T-helper 22 cell (primary cell): Measurements from ENCODE around the gene C7orf57.
"Not testable (repeated sequence)": the region's sequence is repeated elsewhere in the genome, so short reads cannot be mapped to it uniquely, and the experiment has no call there.

ENCODE experiments used
- DNase-seq: peaks from one replicate; pipeline ENCODE4 v3.0.0-alpha.2; 2020; ENCODE audit warnings: low read depth

C7orf57 gene

DNA sequence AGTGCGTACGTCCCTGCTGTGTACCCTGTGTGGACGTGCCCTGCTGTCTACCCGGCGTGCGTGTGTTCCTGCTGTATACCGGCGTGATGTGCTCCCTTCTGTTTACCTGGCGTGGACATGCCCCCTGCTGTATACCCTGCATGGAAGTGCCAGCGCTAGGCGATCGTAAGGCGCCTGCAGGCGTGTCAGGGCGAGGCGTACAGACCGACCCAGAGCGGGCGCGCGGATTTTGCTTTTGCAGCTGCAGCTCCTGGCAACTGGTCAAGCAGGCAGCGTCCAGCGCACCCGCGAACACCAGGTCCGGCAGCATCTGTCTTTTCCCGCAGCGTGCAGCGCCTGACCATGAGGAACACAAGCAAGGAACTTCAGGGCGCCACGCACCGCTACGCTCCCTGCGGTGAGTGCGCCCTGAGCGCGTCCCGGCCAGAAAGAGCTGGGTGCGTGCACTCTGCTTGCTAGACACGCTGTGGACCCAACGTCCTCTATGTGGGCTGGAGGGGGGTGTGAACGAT is 680 bp downstream of the C7orf57 start:
- DNase-seq = no peak

DNA sequence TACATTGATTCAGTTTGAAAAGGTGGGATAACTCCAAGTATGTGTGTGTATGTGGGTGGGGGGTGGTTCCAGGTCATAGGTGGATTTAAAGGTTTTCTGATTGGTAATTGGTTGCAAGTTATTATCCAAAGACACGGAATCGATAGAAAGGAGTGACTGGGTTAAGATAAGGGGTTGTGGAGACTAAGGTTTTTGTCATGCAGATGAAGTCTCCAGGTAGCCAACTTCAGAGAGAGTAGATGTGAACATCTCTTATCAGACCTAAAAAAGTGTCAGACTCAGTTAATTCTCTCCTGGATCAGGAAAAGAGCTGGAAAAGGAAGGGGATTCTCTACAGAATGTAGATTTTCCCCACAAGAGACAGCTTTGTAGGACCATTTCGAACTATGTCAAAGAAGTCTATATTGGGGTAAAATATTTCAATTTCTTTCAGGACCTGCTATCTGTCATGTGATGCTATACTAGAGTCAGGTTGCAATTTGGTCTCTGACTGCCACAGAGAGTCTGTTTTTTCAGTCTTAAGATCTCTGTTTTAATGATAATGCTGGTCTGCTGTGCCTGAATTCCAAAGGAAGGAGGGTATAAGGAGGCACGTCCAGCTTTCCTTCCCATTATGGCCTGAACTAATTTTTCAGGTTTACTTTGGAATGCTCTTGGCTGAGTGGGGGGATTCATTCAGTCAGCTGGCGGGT is 3.6 kb downstream of the C7orf57 start:
- DNase-seq = no peak

DNA sequence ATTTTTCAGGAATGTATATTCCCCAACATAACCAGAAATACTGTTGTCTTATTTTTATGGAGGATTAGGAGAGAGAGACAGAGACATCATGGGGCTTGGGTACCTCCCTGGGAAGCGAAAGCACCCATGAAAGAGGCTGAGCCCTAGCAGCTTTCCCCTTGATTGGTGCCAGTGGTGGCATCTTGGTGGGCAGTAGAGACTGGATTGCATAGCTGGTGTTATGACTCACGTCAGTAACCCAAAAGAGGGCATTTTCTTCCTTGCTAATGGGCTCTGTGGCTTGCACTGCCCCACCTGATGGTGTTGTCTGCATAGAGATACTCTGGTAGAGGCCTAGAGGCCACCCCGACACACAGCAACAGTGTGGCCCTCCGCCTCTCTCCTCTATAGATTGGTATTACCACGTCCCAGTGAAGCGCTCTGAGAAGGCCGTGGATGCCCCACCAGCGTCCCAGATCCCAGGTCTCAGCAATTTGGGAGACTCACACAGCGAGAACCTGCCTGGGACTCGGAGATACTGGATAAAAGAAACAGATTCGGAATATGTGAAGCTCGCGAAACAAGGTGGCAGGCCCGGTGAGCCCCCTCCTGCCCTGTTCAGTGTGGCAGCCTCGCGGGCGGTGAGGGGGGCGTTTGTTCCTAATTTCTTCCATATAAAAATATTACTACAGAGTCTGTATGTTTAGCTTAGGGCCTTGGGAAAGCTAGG is 5.8 kb downstream of the C7orf57 start:
- no peak for DNase-seq

DNA sequence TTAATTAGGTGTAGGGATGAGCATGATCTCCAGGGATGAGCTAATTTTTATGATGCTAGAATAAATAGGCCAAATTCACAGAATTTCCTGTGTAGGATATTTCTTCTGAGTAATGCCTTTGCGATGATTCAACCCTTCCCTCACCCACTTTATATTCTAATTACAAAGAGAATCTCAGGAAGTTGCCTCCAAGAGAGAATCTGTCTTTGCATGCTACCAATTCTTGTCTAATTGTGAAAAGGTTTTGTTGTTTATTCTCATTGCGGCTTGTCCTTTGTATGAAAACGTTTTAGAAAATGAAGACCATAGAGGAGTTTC is 6.3 kb downstream of the C7orf57 start:
- DNase-seq = no peak

DNA sequence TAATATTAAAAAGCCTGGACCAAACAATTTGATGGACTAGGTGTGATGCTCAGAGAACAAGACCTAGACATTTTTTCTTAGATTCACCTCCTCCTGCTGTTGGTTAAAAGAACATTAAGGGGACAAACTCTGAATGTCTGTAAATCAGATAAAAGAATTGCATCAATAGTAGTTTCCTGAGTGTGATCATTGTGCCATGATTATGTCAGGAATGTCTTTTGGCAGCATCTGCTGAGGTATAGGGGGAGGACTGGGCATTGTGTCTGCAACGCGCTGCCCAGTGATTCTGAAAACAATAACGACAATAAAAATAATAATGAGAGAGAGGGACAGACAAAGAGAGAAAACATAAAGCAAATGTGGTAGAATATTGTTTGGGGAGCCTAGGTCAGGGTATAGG is 6.9 kb downstream of the C7orf57 start:
- DNase-seq = no peak

DNA sequence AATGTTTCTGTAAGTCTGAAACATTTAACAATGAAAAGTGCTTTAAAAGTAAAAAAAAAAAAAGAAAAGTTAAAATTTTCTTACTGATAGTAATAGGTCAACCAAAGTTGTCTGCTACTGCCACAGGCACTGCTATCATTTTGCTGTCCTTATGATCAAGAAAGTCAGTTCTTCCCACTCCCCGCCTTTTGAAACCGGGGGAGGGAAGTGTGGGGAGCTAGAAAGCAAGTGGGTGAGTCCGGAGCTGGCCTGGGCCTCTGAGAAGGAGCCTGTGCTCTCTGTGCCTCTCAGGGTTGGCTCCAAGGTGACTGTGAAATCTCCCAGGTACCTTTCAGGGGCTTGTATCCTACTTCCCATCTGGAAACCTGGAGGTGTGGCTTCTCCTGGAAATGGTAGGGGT is 7.3 kb downstream of the C7orf57 start:
- DNase-seq = no peak

DNA sequence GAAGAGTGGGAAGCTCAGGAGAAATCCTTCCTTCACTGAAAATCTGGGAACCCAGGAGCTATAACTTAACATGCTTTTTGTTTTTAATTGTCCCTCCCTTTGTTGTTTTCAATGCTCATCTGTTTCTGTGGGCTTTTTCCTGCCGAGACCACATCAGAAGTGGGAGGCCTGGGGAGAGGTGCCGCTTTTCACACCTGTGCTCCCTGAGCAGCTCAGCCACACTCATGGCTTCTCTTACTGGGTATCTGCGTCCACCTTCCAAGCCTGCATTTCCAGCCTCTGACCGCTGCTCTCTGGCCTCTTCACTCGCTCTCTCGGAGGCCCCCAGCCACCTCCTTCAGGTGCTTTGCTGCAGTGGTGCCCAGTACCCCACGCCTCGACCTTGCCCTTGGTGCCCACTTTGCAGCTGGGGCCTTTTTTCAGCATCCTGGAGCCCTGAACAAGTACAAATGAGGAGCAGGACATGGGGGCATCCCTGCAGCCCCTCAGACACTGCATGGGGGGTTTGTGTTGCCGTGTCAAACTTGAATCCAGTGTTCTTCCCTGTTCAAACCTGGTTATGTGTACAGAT is 9.9 kb downstream of the C7orf57 start:
- no peak for DNase-seq

DNA sequence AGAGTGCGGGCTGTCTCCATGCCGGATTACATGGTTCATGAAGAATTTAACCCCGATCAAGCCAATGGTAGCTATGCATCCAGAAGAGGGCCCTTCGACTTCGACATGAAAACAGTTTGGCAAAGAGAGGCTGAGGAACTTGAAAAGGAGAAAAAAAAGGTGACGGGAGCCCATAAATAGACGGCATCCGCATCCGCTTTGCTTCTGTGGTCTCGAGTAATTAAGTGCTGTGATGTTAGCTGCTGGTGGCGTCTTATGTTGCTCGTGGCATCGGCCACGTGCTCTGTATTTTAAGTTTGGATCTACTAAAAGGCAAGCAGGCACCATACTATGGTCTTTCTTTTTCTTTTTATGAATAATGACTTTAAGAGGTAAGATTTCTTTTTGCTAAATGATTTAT is 11.1 kb downstream of the C7orf57 start:
- no peak for DNase-seq

DNA sequence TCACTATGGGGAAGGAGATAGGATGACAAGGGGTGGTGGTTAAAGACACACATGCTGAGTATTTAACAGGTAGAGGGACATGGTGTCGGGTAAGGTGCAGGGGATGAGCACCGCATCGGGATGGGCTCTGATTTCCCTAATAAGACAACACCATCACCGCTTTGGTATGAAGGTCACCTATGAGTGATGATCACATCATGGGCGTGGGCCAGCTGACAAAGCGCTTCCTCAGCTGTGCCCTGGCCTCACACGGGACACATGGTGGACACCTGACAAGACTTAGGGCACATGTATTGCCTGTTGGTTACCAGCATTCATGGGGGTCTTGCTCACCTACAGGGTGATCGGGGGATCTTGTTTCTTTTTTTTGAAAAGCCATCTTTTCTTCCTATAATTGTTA is 12.8 kb downstream of the C7orf57 start:
- DNase-seq = no peak

DNA sequence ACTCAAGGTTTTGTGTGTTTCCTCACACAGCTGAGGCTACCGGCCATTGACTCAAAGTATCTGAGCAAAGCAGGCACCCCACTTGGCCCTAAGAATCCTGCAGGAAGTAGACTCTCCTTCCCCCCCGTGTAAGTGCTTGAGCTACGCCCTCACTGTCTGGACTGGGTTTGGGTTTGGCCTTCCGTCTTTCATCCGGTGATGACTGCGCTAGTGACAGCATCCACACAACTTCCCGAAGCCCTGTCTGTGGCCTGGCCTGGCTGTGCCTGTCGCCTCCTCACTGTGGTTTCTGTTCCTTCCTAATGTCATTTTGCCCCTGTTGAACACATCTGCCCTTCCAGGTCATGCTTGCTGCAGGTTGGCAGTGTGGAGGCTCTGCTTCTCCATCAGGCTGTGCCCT is 14.5 kb downstream of the C7orf57 start:
- no peak for DNase-seq

DNA sequence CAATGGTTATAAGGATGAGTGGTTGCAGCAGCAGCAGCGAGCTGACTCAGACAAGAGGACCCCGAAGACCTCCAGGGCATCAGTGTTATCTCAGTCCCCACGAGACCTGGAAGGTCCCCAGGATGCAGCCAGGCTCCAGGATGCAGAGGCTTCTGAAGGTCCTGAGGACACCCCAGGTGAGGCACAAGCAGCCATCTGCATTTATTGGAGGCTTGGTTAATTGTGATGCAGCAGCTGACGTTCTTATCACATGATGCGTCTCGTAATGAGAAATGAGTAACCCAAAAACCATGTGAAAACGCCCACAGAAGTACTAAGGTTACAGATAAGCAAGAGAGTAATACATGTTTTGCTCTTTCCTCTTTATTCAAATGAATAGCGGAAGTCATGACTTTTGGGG is 17.4 kb downstream of the C7orf57 start:
- DNase-seq = no peak

DNA sequence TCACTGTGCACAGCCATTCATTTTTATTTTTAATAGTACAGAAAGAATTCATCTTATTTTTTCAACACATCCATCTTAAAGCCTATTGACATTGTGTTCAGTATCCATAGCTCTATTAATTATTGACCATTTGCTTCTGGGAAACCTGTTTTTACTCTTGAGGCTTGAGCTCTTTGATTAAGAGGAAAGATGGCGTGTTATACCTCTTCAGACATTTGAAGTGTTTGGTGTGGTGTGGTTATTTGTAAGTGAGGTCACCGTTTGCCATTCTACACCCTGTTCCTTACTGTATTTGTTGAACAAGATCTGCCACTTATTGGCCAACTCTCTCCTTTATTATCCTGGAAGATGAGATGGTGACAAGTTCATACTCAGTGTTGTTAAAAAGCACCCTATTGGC is 18.4 kb downstream of the C7orf57 start:
- DNase-seq = no peak

DNA sequence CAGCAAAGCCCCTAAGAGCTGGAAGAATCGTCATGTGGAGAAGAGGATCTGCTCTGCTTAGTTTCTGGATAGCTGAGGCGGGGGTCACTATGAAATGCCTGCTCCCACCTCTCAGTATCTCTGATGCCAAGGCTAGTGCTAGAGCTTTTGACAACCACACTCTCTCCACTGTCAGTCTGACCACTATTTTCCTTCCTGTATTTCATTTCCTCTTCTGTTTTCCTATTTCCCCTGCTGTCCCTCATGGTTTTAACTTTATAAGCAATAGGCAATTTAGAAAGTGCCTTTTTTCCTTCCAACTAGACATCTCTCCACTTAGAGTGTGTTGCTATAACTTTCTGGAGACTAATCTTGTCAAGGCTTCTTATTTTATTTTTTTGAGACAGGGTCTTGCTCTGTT is 23.6 kb downstream of the C7orf57 start:
- DNase-seq = no peak

DNA sequence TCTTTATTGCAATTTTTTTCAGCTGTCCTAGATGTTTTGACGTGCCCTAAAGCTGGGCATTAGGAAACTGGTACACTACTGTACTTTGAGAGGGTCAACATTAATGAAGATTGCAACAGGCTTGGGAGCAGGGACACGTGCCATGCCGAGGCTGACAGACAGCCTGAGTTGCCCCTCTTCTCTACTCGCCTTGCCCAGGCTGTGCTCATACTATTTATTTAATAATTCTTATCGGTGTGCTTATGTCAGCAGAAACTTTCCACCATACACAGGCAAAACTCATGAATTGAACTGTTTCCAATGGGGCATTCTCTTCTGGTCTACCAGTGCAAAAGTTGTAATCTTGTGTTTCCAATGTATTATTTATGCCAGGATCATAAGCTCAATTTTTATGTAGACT is 24.4 kb downstream of the C7orf57 start:
- no peak for DNase-seq

DNA sequence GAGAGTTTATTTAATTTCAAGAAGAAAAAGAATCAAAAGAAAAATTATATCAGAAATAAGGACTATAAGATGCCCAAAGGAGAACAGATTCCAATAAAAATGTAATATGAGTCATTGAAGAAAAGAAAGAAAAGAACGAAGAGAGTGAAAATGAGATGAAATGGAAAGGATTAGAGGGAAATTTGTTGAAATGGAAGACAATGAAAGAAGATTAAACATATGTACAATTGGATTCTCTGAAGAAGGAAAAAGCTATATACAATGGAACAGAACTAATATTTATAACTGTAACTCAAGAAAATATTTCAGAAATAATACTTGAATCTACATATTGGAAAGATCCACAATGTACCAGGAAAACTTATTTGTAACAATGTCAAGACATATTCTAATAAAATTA is 28.6 kb downstream of the C7orf57 start:
- DNase-seq = no peak

DNA sequence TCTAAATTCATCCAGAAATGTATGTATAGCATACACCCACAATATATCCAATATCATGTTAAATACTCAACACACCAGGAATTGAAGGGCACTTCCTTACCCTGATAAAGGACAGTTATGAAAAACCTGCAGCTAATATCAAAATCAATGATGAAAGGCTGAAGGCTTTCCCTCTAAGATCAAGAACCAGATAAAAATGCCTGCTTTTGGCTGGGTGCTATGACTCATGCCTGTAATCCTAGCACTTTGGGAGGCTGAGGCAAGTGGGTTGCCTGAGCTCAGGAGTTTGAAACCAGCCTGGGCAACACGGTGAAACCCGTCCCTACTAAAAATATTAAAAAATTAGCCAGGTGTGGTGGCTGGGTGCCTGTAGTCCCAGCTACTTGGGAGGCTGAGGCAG is 32.1 kb downstream of the C7orf57 start:
- no peak for DNase-seq

DNA sequence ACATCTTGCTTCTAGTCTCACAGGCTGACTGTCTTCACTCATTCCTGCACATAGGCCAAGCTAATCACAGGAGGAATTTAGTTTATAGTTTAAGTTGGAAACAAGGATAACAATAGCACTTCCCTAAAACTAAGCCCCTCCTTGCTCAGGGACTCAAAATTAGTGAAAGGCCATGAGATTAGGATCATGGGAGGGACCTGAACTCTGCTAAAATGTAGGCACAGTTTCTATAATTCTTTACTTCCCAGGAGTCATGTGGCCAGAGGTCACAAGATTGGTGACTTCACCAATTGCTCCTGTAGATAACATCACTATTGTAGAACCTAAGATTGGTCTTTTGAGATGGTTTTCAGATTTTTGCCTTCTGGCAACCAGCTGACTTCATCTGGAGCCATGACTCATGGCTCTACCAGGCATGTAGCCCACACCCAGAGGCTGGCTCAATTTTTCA is 38.9 kb downstream of the C7orf57 start:
- no peak for DNase-seq

DNA sequence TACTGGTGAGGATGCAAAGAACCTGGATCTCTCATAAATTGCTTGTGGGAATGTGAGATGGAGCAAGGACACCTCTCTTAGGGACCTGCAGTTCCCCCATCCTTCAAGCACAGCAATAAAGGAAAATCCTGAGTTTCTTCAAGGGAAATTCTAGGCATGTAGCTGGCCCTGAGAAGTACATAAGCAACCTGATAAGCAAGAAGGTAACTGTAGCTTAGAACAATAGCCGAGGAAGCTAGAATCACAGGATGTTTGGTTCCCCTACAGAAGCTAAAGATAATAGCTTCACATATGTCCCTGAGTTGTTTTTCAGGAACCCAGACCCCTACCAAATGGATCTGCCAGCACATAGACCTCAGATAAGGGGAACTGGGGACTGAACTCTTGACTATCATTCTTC is 42.1 kb downstream of the C7orf57 start:
- no peak for DNase-seq

DNA sequence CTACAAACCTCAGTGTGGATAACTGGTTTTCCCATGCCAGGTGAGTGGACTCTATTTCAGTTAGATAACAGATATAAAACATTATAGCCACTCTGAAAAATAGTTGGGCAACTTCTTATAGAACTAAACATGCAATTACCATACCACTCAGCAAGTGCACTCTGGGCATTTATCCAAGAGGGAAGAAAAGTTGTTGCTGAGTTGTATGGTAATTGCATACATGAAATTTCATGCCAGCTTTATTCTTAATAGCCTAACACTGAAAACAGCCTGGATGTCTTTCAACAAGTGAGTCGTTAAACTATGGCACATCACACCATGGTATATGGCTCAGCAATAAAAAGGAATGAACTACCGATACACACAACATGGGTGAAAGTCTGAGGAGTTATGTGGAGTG is 43.1 kb downstream of the C7orf57 start:
- DNase-seq = no peak

DNA sequence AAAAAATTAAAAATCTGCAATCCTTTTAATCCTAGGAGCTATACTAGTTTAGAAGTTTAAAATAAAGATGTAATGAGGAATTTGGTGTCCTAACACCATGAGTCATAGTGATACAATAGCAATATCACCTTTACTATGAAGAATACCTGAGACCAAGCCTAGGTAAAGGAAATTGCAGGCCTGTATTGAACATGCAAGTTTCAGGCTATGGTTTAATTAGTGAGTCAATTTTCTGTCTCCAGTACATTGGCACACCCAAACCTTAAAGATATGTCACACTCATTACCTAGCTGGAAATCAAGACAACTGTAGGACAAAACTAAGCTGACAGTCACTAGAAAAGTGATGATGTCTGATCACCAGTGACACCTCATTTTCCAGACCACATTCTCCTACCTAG is 47.0 kb downstream of the C7orf57 start:
- DNase-seq = not testable (repeated sequence)

DNA sequence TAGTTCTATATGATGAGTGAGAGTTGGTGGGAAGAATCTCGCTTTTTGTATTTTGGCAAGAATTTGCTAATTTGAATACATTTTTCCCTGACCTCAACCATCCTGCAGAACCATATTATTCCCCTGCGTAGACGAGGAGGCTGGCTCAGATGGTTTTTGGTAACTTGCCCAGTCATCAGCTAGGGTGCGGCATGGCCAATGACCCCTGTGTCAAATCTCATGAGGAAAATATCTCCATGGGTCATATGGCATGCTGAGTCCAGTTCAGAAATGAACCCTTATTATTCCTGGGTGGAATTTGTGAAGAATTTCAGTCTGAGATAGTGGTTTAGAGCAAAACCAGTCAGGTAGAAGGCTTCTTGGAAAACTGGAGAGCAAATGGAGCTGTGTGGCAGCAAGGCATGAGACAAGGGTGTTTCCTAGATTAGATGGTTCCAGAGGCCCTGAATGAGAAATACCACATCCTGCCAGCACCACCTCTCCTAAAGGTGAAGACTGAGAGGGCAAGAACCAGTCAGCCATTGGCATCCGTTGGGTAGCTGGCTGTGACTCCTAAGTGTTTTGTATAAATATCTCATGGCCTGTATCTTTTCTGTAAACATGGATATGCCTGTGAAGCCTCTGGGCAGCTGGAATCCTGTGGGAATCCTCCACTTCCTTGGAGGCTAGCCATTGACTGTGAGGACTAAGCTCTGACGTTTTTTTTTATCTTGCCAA is 47.9 kb downstream of the C7orf57 start:
- DNase-seq = no peak

DNA sequence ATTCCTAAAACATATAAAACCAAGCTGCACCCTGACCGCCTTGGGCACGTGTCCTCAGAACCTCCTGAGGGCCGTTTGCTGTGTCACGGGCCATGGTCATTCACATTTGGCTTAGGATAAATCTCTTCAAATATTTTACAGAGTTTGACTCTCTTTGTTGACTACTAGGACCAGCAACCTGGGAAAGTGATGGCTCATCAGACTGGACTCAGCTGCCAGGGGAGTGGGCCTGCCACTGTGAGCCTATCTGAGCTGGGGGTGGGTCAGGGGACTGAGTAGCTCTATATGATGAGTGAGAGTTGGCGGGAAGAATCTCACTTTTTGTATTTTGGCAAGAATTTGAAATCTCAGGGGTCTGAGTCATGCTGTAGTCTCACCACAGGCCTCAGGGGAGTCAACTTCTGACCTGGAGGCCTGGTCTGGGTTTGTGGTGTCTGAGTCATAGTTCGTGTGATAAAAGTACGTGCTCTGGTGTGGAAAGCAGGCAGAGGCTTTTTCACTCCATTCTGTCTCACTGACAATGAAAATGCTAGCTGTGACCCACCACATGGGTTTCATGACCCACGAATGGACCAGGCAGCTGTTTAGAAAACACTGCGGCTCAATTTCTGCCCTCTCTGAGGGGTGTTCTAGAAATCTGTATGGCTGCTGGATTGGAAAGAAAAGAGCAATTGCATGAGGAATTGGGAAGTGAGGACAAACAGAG is 49.5 kb downstream of the C7orf57 start:
- DNase-seq = peak; percentile 60
